T-helper 2 cell treated with Interferon-gamma antibody and Interleukin-4, amounts not matched to agents 5 μg/mL and 100 μg/mL, for 36 hours (primary cell): Measurements from ENCODE around the gene GSN.
A peak's percentile ranks its signal among the peaks of the same experiment; 100 is the strongest.

Experiments
- DNase-seq: peaks from one replicate; pipeline ENCODE4 v3.0.0; 2021; ENCODE audit warnings: low spot score
- H3K27ac Mint-ChIP-seq: one replicate; pipeline ENCODE4 v1.8.0; 2021; ENCODE audit warnings: mild to moderate bottlenecking, mixed read lengths
- H3K27me3 Mint-ChIP-seq: one replicate; pipeline ENCODE4 v1.8.0; 2021; ENCODE audit warnings: low read depth, mixed read lengths
- H3K36me3 Mint-ChIP-seq: one replicate; pipeline ENCODE4 v1.8.0; 2021; ENCODE audit warnings: low read depth, mixed read lengths
- H3K4me1 Mint-ChIP-seq: one replicate; pipeline ENCODE4 v1.8.0; 2021; ENCODE audit warnings: low read depth, mixed read lengths
- H3K4me3 Mint-ChIP-seq: one replicate; pipeline ENCODE4 v1.8.0; 2022; ENCODE audit warnings: mild to moderate bottlenecking, moderate library complexity, mixed read lengths
- H3K9me3 Mint-ChIP-seq: one replicate; pipeline ENCODE4 v1.8.0; 2021; ENCODE audit warnings: mixed read lengths

GSN gene

DNA sequence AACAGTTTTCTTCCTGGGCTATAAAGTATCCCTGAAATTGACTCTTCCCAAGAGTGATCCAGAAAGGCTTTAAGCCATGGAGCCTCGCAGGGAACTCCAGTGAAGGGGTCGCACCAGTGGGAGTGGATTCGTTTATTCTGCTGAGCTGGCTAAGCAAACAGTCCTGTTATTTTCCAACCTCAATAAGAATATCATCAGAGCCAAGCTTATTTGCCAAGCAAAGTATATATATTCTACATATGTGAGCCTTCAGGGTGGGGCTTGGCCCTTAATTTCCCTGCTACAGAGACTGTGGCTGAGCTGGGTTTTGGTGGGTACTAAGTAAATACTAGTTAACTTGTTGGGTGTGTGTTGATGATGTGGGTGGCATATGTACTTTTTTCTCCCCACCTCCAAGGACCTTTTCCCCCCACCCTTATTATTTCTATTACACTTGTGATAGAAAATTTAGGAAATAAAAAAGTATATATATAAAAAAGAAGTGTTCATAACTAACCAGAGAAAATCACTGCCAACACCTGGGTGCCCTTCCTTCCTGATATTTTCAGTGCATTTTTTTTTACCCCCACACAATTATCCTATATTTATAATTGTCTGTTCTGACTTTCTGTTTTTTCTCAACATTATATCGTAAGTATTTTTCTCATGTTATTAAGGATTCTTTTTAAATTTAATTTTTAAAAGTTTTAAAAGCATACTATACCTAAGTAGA, 5.3 kb downstream of the GSN start:
- Mint-ChIP-seq H3K4me3 (no peak overlapping the region), H3K27ac (no peak overlapping the region)

DNA sequence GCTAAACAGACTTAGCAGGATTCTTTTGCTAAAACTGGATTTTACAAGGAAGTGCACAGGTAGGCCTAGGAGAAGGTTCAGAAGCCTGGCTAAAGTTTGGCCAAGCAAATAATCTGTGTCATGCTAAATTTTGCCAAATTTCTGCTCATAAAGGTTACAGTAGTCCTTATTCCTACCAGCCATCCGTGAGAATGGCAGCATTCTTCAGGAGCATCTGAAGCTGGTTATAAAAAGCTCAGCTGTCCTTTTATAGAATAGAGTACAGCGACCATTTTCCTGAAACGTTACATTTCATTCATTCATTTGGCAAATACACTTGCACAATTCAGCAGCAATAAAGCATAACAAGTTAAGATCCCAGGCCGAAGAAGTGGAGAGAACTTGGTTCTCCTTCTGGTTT, 6.9 kb downstream of the GSN start:
- Mint-ChIP-seq H3K4me1 (peaks cover 2% of the 10 kb centered on the region), H3K4me3 (no peak overlapping the region), H3K9me3 (no peaks in the 10 kb centered on the region), H3K27me3 (peaks cover 10% of the 10 kb centered on the region), H3K36me3 (no peaks in the 10 kb centered on the region), H3K27ac (no peak overlapping the region)
- DNase-seq: no peak

More for the DNA sequence above, 5.3 kb downstream of the GSN start:
- no peaks in the 10 kb centered on the region for H3K4me1 Mint-ChIP-seq
- H3K9me3 Mint-ChIP-seq: no peaks in the 10 kb centered on the region
- no peak for DNase-seq
- H3K27me3 Mint-ChIP-seq: peaks cover 22% of the 10 kb centered on the region
- H3K36me3 Mint-ChIP-seq: no peaks in the 10 kb centered on the region

DNA sequence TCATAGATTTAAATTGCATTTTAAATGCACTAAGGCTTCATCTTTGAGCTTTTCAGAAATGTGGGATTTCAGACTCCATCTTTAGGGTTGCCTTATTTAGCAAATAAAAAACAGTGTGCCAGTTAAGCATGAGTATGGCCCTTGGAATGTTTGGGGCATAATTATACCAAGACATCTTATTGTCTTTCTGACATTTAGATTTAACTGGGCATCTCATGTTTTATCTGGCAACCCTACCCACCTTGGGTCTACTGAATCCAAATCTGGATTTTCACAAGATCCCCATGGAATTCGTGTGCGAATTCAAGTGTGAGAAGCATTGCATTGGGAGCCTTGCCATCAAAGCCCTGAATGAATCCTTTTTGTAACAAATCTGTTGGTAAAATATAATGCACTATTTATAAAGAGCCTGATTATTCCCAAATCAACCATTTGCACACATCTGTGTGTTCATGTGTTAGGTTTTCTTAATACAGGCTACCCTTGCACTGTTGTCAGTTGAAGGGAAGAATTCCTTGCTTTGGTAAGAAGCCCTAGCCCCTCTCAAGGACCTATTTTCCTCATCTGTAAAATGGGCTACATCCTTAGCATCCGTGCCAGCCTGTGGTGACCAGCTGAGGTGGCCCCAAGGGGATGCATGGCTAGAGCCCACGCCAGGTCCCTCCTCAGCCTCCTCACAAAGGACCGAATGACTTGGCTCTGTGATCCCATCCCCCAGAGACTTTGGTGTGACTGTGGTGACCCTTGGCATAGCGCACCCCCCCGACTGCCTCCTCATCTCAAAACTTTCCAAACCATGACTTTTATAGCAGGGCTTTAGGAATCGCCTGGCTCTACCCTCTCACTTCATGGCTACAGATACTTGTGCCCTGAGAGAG, 8.1 kb downstream of the GSN start:
- peaks cover 2% of the 10 kb centered on the region for H3K4me1 Mint-ChIP-seq
- H3K27ac Mint-ChIP-seq: no peak overlapping the region
- no peak for DNase-seq

GRCh38 chr9:121277026-121277425, 9.1 kb downstream of the GSN start:
- peaks cover 2% of the 10 kb centered on the region for H3K4me1 Mint-ChIP-seq

More for the DNA sequence above, 8.1 kb downstream of the GSN start:
- H3K4me3 Mint-ChIP-seq: no peak overlapping the region
- no peaks in the 10 kb centered on the region for H3K36me3 Mint-ChIP-seq
- H3K27me3 Mint-ChIP-seq: peaks cover 5% of the 10 kb centered on the region
- H3K9me3 Mint-ChIP-seq: no peaks in the 10 kb centered on the region

GRCh38 chr9:121277518-121278295, 9.7 kb downstream of the GSN start:
- H3K9me3 Mint-ChIP-seq: no peaks in the 10 kb centered on the region
- peaks cover 2% of the 10 kb centered on the region for H3K4me1 Mint-ChIP-seq
- no peak for DNase-seq
- H3K4me3 Mint-ChIP-seq: no peak overlapping the region
- H3K36me3 Mint-ChIP-seq: no peaks in the 10 kb centered on the region
- H3K27me3 Mint-ChIP-seq: peaks cover 5% of the 10 kb centered on the region
- H3K27ac Mint-ChIP-seq: no peak overlapping the region

More at GRCh38 chr9:121277026-121277425, 9.1 kb downstream of the GSN start:
- Mint-ChIP-seq H3K27me3 (peaks cover 5% of the 10 kb centered on the region), H3K9me3 (no peaks in the 10 kb centered on the region), H3K27ac (no peak overlapping the region), H3K4me3 (no peak overlapping the region), H3K36me3 (no peaks in the 10 kb centered on the region)
- DNase-seq: no peak

DNA sequence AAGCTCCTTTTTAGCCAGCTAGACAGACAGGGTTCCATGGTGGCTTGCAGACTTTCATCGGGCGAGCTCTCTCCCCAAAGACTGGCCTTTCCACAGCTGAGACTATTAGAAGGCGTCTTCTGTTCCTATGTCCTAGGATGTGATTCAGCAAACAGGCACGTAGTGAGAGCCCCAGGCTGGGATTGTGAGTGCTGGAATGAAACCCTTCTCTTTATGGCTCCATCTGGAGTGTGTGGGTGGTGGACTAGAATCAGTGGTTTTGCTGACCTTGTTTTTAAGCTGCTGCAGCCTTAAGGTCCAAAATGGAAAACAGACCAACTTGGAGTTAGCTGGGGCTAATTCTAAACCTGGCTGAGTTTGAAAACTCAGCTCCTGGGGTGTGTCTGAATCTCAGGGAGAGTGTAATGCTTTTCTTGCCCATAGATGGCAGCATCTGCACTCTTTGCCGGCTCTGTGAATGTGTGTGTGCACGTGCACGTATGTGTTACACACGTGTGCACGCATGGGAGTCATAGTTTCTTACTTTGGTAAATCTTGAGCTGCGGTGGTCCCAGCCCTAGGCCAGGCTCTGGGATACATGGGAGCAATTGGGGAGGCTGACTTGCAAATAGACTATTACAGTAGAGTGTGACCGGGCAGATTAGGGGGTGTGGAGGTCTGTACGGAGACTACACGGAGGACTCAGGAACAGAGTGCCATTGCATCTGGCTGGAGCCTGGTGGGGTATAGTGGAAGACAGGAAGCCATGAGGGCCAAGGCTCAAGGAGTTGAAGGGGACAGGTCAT, 10.7 kb downstream of the GSN start:
- peaks cover 5% of the 10 kb centered on the region for H3K27me3 Mint-ChIP-seq
- H3K27ac Mint-ChIP-seq: no peak overlapping the region
- H3K4me3 Mint-ChIP-seq: no peak overlapping the region
- H3K9me3 Mint-ChIP-seq: no peaks in the 10 kb centered on the region
- H3K4me1 Mint-ChIP-seq: peaks cover 2% of the 10 kb centered on the region
- H3K36me3 Mint-ChIP-seq: no peaks in the 10 kb centered on the region
- peak; percentile 27 for DNase-seq

DNA sequence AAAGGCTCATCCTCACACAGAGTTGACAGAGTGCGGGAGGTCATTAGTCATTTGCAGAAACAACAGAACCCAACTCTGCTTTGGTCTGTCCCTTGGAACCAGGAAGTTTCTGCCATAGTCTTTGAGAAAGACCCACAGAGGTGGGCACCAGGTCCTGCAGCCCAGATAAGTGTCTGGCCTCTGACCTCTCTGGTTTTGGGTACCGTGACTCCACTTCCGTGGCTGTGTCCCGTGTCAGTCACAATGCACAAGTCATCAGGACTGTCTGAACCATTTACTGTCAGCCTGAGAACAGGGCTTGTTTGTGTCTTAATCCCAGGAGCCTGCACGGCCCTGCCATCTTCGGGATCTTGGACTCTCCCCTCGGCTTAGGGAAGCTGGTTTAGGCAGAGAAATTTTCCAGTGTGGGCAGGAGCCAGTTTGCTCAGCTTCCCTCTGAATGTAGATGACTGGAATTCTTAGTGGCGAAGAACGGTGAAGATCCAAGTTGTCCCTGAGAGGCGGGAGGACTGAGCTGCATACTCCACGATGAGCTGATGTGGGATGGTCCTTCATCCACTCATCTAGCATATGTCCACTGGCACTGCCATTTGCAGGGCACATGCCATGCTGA, 11.9 kb downstream of the GSN start:
- Mint-ChIP-seq H3K4me3 (no peak overlapping the region), H3K36me3 (no peaks in the 10 kb centered on the region), H3K9me3 (no peaks in the 10 kb centered on the region), H3K27me3 (peaks cover 5% of the 10 kb centered on the region), H3K4me1 (peaks cover 2% of the 10 kb centered on the region), H3K27ac (no peak overlapping the region)
- no peak for DNase-seq

- Mint-ChIP-seq H3K4me3 (no peak overlapping the region), H3K36me3 (no peaks in the 10 kb centered on the region), H3K27ac (no peak overlapping the region), H3K27me3 (peaks cover 5% of the 10 kb centered on the region), H3K9me3 (no peaks in the 10 kb centered on the region), H3K4me1 (peaks cover 4% of the 10 kb centered on the region)
- DNase-seq: no peak
Measured at GRCh38 chr9:121280715-121281613, 13.0 kb downstream of the GSN start.

DNA sequence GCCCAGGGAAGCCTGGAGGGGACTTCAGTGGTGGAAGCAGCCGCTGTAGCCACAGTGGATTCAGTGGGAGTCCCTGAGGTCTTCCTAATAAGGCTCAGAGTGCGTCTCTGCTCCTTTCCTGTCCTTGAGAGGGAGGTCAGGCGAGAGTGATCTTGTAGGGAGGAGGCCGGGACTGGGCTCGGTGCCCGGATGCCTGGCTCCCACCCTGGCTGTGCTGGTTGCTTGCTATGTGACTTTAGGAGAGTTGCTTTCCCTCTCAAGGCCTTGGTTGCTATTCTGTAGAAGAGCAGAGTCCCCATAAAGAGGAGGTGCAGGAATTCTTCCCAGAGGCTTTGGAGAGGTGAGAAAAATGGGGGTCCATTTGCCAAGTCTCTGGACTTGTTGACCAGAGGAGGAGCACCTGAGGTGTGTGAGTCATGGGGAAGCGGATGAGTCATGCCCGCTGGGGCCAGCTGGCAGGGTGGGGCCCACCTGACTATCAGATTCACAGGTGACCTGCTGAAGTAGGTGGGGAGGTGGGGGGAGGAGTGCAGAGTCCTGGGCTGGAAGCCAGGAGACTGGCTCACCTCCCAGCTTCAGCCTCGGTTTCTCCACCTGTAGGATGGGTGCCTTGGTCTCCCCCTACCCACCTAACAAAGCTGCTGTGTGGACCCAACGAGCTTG, 13.8 kb downstream of the GSN start:
- peaks cover 2% of the 10 kb centered on the region for H3K27me3 Mint-ChIP-seq
- H3K4me3 Mint-ChIP-seq: no peak overlapping the region
- peaks cover 5% of the 10 kb centered on the region for H3K4me1 Mint-ChIP-seq
- H3K9me3 Mint-ChIP-seq: no peaks in the 10 kb centered on the region
- H3K36me3 Mint-ChIP-seq: no peaks in the 10 kb centered on the region
- DNase-seq: no peak
- no peak overlapping the region for H3K27ac Mint-ChIP-seq

- H3K36me3 Mint-ChIP-seq: no peaks in the 10 kb centered on the region
- no peaks in the 10 kb centered on the region for H3K27me3 Mint-ChIP-seq
- H3K9me3 Mint-ChIP-seq: no peaks in the 10 kb centered on the region
- no peak overlapping the region for H3K27ac Mint-ChIP-seq
- no peak overlapping the region for H3K4me3 Mint-ChIP-seq
- no peak for DNase-seq
- peaks cover 5% of the 10 kb centered on the region for H3K4me1 Mint-ChIP-seq
Measured at GRCh38 chr9:121282277-121283079, 14.5 kb downstream of the GSN start.

DNA sequence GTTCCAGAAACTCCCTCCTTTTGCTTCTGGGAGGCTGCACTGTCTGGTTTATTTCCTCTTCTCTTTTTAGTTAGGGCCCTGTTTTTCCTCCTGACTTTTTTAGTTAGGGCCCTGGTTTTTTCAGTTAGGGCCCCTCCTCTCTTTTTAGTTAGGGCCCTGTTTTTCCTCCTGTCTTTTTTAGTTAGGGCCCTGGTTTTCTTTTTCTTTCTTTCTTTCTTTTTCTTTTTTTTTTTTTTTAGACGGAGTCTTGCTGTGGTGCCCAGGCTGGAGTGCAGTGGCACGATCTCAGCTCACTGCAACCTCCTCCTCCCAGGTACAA, 15.1 kb downstream of the GSN start:
- Mint-ChIP-seq H3K4me1 (peaks cover 5% of the 10 kb centered on the region), H3K27me3 (no peaks in the 10 kb centered on the region), H3K9me3 (no peaks in the 10 kb centered on the region), H3K27ac (no peak overlapping the region), H3K4me3 (no peak overlapping the region), H3K36me3 (no peaks in the 10 kb centered on the region)
- no peak for DNase-seq
